Measurements from ENCODE around the gene RTKN.

Gene RTKN

GRCh38 chr2:74415762-74416395 is 25.9 kb downstream of the RTKN start:
- no peak for DNase-seq

GRCh38 chr2:74414881-74415761 is 26.6 kb downstream of the RTKN start:
- peak; percentile 48 for DNase-seq

- peak; percentile 31 for DNase-seq
Observed at GRCh38 chr2:74414441-74414840, 27.3 kb downstream of the RTKN start.

- DNase-seq: no peak
Observed at GRCh38 chr2:74413001-74413698, 28.6 kb downstream of the RTKN start.

- no peak for DNase-seq
Observed at GRCh38 chr2:74407682-74408081, 34.1 kb downstream of the RTKN start.

GRCh38 chr2:74406035-74406434 is 35.7 kb downstream of the RTKN start:
- no peak for DNase-seq

- no peak for DNase-seq
Observed at GRCh38 chr2:74401891-74402290, 39.8 kb downstream of the RTKN start.

GRCh38 chr2:74399785-74400184 is 42.0 kb downstream of the RTKN start:
- no peak for DNase-seq

GRCh38 chr2:74396149-74396548 is 45.6 kb downstream of the RTKN start:
- DNase-seq: no peak

GRCh38 chr2:74393525-74393924 is 48.2 kb downstream of the RTKN start:
- no peak for DNase-seq

- DNase-seq: no peak
Observed at GRCh38 chr2:74392449-74392743, 49.3 kb downstream of the RTKN start.

- peak; percentile 90 for DNase-seq
Observed at GRCh38 chr2:74391580-74392448, 49.9 kb downstream of the RTKN start.

GRCh38 chr2:74391209-74391579 is 50.5 kb downstream of the RTKN start:
- DNase-seq: no peak

- DNase-seq: no peak
Observed at GRCh38 chr2:74390606-74391005, 51.1 kb downstream of the RTKN start.

GRCh38 chr2:74387346-74387745 is 54.4 kb downstream of the RTKN start:
- no peak for DNase-seq

- no peak for DNase-seq
Observed at GRCh38 chr2:74385396-74385795, 56.3 kb downstream of the RTKN start.

- DNase-seq: no peak
Observed at GRCh38 chr2:74384051-74384450, 57.7 kb downstream of the RTKN start.

- DNase-seq: no peak
Observed at GRCh38 chr2:74383254-74383653, 58.5 kb downstream of the RTKN start.

- DNase-seq: no peak
Observed at GRCh38 chr2:74381751-74382150, 60.0 kb downstream of the RTKN start.

GRCh38 chr2:74379851-74380789 is 61.6 kb downstream of the RTKN start, which contains the start of gene DCTN1:
DCTN1 (minus strand) TSS chr2:74380311; CDS start chr2:74380037, 274 bp downstream.
- peak; percentile 15 for DNase-seq

- no peak for DNase-seq
Observed at GRCh38 chr2:74378007-74378406, 63.7 kb downstream of the RTKN start.

GRCh38 chr2:74375838-74376237 is 65.9 kb downstream of the RTKN start:
- DNase-seq: no peak
